ENCODE data around the gene TMEM26. TPM values are rescaled to one million over a fixed set of nuclear protein-coding genes. Genes with fewer than 3 reads are reported as not detected.

The TMEM26 gene
- total and polyA plus RNA-seq, 9 of the 15 experiments (the other 6 are each of a cell fraction or from before 2014, with no cell fraction given), result not detected

DNA sequence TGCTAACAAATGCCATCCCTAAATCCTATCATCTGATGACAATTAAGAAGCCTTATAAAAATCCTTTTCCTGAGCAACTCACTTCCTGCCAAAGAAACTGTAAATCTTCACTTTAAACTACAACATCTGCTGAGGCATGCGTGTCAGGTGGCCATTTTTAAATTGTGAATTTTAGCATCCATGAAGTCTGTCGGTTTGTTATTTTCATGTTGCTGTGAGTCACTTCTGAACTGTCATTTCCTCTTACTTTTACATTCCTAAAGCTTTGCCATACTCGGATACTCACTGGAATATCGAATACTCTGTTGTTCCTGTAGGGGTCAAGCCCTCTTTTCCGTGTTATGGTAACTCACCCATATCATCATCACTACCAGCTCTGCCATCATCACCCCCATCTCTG, 34.3 kb upstream of the TMEM26 start:
- no peak overlapping the region for H3K4me2 ChIP-seq (ENCODE audit: insufficient read depth, low read length)
- CTCF ChIA-PET (ENCODE audit: low intra/inter-chr PET ratio), result no interaction called here
- in situ Hi-C loops (cut with MboI) (no loop called here), intact Hi-C loops (cut with micrococcal nuclease) (no loop called here)
- FAIRE-seq (no peak), ATAC-seq (no peak), DNase-seq (ENCODE audit: extremely low read depth in 1 of 4, low spot score in 3 of 4) (no peak)
- no peaks in the 10 kb centered on the region for H3K36me3 ChIP-seq (ENCODE audit: control insufficient read depth, insufficient read depth, low read length)
- H3K79me2 ChIP-seq (ENCODE audit: control insufficient read depth, insufficient read depth, low read length), result no peaks in the 10 kb centered on the region
- no TSS peak for BruUV-seq (replicated peaks)
- H3K4me3 ChIP-seq, result no peak overlapping the region
- no peaks in the 10 kb centered on the region; a peak in 1 of 5 replicates for H3K4me1 ChIP-seq (replicated peaks in 1 of 2; ENCODE audit: control insufficient read depth in 2 of 2, insufficient read depth in 2 of 2, low read length in 2 of 2)
- no peak overlapping the region for H3K27ac ChIP-seq (ENCODE audit: extremely low read depth, low read depth, low read length)
- 3% methylated on average over 5 of the region's 5 CpGs for WGBS (ENCODE audit: insufficient coverage, low coverage, missing lambda C conversion rate)
- no peak overlapping the region for H3K9ac ChIP-seq (ENCODE audit: insufficient read depth in 1 of 2, low read depth in 2 of 2, low read length in 2 of 2)
- H3K9me1 ChIP-seq (ENCODE audit: control insufficient read depth, insufficient read depth, low read length), result no peaks in the 10 kb centered on the region
- H3K9me3 ChIP-seq (replicated peaks; ENCODE audit: control insufficient read depth, insufficient read depth, low read depth, low read length), result no peaks in the 10 kb centered on the region
- no peaks in the 10 kb centered on the region for H4K20me1 ChIP-seq (replicated peaks; ENCODE audit: control insufficient read depth, insufficient read depth, low read length)
- no peak overlapping the region for H2AFZ ChIP-seq (ENCODE audit: low read depth, low read length)
- POLR2A ChIA-PET, result no interaction called here
- no peaks in the 10 kb centered on the region for H3K27me3 ChIP-seq (ENCODE audit: control insufficient read depth in 2 of 2, insufficient read depth in 2 of 2, low read length in 2 of 2)
- TF ChIP-seq MTA1 (IDR thresholded peaks at IDR 0.05; ENCODE audit: borderline replicate concordance), result no peak
- TF ChIP-seq STAT5A (IDR thresholded peaks at IDR 0.05; ENCODE audit: borderline replicate concordance, low read length), result no peak
- TF ChIP-seq ZNF76 (CRISPR knock-in tag; IDR thresholded peaks at IDR 0.05; ENCODE audit: borderline replicate concordance), result no peak
- TF ChIP-seq PATZ1 (CRISPR knock-in tag; IDR thresholded peaks at IDR 0.05; ENCODE audit: borderline replicate concordance), result no peak
- TF ChIP-seq MECOM (CRISPR knock-in tag; IDR thresholded peaks at IDR 0.05), result no peak
